H1 (cell line): ENCODE measurements around the gene PRC1. TPM values are rescaled to one million over a fixed set of nuclear protein-coding genes. Genes with fewer than 3 reads are reported as not detected.

Source experiments
- EP300 ChIP-seq, 2 experiments: IDR thresholded peaks; 1 replicate in 1 of 2; 2 replicates in 1 of 2; pipeline ENCODE4 v1.6.1; 2011 to 2012; ENCODE audit warnings: low read depth in 2 of 2, low read length in 2 of 2, mild to moderate bottlenecking in 2 of 2, borderline replicate concordance in 1 of 2, inconsistent platforms in 1 of 2, moderate library complexity in 1 of 2
- EZH2 ChIP-seq: fragments of 200-600 bp; sonication (generic); IDR thresholded peaks from 2 replicates; pipeline ENCODE4 v1.7.1; 2012; ENCODE audit warnings: low read depth, mild to moderate bottlenecking, moderate library complexity, low read length, inconsistent platforms; ENCODE audit not compliant: severe bottlenecking
- RBBP5 ChIP-seq: IDR thresholded peaks from 2 replicates; pipeline ENCODE4 v1.7.1; 2012; ENCODE audit warnings: low read depth, mild to moderate bottlenecking, inconsistent platforms, low read length, moderate library complexity, borderline replicate concordance
- SIN3A ChIP-seq, 2 experiments: IDR thresholded peaks in 1 of 2; conservative IDR thresholded peaks in 1 of 2; 2 replicates each; pipeline ENCODE4 v1.6.1; 2011 to 2012; ENCODE audit warnings: low read length in 2 of 2, improper control_type of control experiment in 1 of 2, low read depth in 1 of 2, mild to moderate bottlenecking in 1 of 2
- SUZ12 ChIP-seq: fragments of 200-600 bp; sonication (generic); IDR thresholded peaks from 2 replicates; pipeline ENCODE4 v1.6.1; 2012; ENCODE audit warnings: mild to moderate bottlenecking, inconsistent platforms, low read length, moderate library complexity, mixed read lengths
- TAF7 ChIP-seq: optimal IDR thresholded peaks from 2 replicates; pipeline ENCODE3; 2011; ENCODE audit warnings: low read depth, mild to moderate bottlenecking, inconsistent platforms, low read length, moderate library complexity, borderline replicate concordance
- ZNF274 ChIP-seq: IDR thresholded peaks from 2 replicates; pipeline ENCODE4 v1.7.0; 2012; ENCODE audit warnings: low read length, borderline replicate concordance; ENCODE audit errors: extremely low read depth
- polyA plus RNA-seq, 7 experiments: library from polyadenylated mRNA; depleted of rRNA in 3 of 7; stranded (reverse) in 5 of 7; unstranded in 2 of 7; fragments of >200 nt in 5 of 7; fragments of 200-250 nt in 2 of 7; gene quantifications; 1 replicate in 5 of 7; 2 replicates in 1 of 7; 4 replicates in 1 of 7; pipeline versions ENCODE4 v1.2.1 to v1.2.3, GENCODE V29; 2011 to 2013; ENCODE audit warnings: missing spikeins in 2 of 7, mixed read lengths in 2 of 7
- total RNA-seq: library from RNA; stranded (reverse); fragmentation: NEBNext Ultra II Directional; extraction: Animal tissue kit (Norgen Biotek cat#: 25700); gene quantifications from 2 replicates; pipeline ENCODE4 v1.2.1, GENCODE V29; 2021
- TF ChIP-seq, protein P1 (sequence below): fragments of 300-600 bp; sonication (generic); IDR thresholded peaks from 2 replicates; pipeline ENCODE4 v1.7.1; 2012; ENCODE audit warnings: low read length, moderate library complexity, mild to moderate bottlenecking, inconsistent platforms; ENCODE audit not compliant: insufficient replicate concordance

The PRC1 gene
- total and polyA plus RNA-seq, 2 of the 8 experiments (the other 6 are each of a cell fraction or from before 2014, with no cell fraction given): 90.7 to 181 TPM

DNA sequence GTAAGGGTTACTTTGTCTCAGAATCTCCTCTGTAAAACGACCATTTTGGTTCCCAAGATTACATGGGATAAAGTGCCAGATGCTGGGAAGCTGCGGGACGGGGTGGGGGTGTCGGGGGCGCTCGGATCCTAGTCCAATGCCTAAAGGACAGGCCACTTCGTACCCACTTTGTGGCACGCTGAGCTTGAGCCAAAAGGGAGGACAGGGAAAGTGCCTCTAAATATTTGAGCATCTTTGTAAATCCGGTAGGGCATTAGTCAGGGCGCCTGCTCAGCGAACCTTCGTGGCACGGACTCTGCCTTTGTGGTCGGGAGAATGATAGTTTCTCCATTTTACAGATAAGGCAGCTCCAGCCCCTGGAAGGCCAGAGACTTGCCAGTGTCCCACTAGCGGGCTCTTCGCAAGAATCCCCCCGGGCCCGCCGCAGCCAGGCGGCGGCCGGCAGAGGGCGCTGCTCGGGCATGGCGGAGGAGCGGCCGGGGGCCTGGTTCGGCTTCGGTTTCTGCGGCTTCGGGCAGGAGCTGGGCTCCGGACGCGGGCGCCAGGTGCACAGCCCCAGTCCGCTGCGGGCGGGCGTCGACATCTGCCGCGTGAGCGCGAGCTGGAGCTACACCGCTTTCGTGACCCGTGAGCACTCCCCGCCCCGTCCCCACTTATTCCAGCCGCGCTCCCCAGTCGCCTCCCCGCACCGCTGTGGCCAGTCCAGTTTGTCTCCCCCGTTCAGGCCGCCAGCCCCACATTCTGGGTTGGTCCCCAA, 37.9 kb downstream of the PRC1 start (continued):
- 0 out of 4 replicates have a peak, but pooled peaks have one; percentile 12 to 55 for TF ChIP-seq SIN3A (conservative IDR thresholded peaks at IDR 0.05 in 1 of 2, IDR thresholded peaks at IDR 0.05 in 1 of 2; ENCODE audit: low read depth in 1 of 2, low read length in 2 of 2)
- TF ChIP-seq EZH2: no peak
- TF ChIP-seq ZNF274: no peak
- TF ChIP-seq TAF7: no peak
- TF ChIP-seq RBBP5: peak; percentile 48; the same call in 1 of the 2 replicates
- no peak for TF ChIP-seq SUZ12
- TF ChIP-seq, protein P1, sequence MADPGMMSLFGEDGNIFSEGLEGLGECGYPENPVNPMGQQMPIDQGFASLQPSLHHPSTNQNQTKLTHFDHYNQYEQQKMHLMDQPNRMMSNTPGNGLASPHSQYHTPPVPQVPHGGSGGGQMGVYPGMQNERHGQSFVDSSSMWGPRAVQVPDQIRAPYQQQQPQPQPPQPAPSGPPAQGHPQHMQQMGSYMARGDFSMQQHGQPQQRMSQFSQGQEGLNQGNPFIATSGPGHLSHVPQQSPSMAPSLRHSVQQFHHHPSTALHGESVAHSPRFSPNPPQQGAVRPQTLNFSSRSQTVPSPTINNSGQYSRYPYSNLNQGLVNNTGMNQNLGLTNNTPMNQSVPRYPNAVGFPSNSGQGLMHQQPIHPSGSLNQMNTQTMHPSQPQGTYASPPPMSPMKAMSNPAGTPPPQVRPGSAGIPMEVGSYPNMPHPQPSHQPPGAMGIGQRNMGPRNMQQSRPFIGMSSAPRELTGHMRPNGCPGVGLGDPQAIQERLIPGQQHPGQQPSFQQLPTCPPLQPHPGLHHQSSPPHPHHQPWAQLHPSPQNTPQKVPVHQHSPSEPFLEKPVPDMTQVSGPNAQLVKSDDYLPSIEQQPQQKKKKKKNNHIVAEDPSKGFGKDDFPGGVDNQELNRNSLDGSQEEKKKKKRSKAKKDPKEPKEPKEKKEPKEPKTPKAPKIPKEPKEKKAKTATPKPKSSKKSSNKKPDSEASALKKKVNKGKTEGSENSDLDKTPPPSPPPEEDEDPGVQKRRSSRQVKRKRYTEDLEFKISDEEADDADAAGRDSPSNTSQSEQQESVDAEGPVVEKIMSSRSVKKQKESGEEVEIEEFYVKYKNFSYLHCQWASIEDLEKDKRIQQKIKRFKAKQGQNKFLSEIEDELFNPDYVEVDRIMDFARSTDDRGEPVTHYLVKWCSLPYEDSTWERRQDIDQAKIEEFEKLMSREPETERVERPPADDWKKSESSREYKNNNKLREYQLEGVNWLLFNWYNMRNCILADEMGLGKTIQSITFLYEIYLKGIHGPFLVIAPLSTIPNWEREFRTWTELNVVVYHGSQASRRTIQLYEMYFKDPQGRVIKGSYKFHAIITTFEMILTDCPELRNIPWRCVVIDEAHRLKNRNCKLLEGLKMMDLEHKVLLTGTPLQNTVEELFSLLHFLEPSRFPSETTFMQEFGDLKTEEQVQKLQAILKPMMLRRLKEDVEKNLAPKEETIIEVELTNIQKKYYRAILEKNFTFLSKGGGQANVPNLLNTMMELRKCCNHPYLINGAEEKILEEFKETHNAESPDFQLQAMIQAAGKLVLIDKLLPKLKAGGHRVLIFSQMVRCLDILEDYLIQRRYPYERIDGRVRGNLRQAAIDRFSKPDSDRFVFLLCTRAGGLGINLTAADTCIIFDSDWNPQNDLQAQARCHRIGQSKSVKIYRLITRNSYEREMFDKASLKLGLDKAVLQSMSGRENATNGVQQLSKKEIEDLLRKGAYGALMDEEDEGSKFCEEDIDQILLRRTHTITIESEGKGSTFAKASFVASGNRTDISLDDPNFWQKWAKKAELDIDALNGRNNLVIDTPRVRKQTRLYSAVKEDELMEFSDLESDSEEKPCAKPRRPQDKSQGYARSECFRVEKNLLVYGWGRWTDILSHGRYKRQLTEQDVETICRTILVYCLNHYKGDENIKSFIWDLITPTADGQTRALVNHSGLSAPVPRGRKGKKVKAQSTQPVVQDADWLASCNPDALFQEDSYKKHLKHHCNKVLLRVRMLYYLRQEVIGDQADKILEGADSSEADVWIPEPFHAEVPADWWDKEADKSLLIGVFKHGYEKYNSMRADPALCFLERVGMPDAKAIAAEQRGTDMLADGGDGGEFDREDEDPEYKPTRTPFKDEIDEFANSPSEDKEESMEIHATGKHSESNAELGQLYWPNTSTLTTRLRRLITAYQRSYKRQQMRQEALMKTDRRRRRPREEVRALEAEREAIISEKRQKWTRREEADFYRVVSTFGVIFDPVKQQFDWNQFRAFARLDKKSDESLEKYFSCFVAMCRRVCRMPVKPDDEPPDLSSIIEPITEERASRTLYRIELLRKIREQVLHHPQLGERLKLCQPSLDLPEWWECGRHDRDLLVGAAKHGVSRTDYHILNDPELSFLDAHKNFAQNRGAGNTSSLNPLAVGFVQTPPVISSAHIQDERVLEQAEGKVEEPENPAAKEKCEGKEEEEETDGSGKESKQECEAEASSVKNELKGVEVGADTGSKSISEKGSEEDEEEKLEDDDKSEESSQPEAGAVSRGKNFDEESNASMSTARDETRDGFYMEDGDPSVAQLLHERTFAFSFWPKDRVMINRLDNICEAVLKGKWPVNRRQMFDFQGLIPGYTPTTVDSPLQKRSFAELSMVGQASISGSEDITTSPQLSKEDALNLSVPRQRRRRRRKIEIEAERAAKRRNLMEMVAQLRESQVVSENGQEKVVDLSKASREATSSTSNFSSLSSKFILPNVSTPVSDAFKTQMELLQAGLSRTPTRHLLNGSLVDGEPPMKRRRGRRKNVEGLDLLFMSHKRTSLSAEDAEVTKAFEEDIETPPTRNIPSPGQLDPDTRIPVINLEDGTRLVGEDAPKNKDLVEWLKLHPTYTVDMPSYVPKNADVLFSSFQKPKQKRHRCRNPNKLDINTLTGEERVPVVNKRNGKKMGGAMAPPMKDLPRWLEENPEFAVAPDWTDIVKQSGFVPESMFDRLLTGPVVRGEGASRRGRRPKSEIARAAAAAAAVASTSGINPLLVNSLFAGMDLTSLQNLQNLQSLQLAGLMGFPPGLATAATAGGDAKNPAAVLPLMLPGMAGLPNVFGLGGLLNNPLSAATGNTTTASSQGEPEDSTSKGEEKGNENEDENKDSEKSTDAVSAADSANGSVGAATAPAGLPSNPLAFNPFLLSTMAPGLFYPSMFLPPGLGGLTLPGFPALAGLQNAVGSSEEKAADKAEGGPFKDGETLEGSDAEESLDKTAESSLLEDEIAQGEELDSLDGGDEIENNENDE: no peak
- 0 out of 3 replicates have a peak, but pooled peaks of 1 of the 2 experiments have one; percentile 31 for TF ChIP-seq EP300 (IDR thresholded peaks at IDR 0.05; ENCODE audit: borderline replicate concordance in 1 of 2, low read depth in 2 of 2, low read length in 2 of 2)
